Endothelial cell of umbilical vein (primary cell): ENCODE results near the gene UBE2E1. TPM values are rescaled to one million over a fixed set of nuclear protein-coding genes. Genes with fewer than 3 reads are reported as not detected.

Experiments used
- BruUV-seq: library from RNA; stranded (reverse); fragments of 400-500 nt; replicated peaks from 2 replicates; lab custom pipeline; 2021; lab: Mats Ljungman, UMichigan
- CTCF ChIA-PET: fragments of 300-600, 350-600 bp; sonication (Branson Sonifier 250); formaldehyde crosslinking; loops from one replicate; lab custom pipeline; 2021; ENCODE audit warnings: antibody characterized with exemption, inconsistent platforms; lab: Charles Lee
- POLR2A ChIA-PET: fragments of 300-600, 350-600 bp; sonication (Branson Sonifier 250); formaldehyde crosslinking; loops from one replicate; lab custom pipeline; 2021; ENCODE audit warnings: antibody characterized with exemption, inconsistent platforms; lab: Charles Lee
- DNase-seq: peaks from one replicate; pipeline ENCODE4 v3.0.0-alpha.2; 2011; ENCODE audit warnings: low read depth, low spot score
- FAIRE-seq: peaks from 2 replicates; lab custom pipeline; 2011; peaks lifted over from hg19 to GRCh38; lab: Jason Lieb, UNC
- H2AFZ ChIP-seq: 2 replicates; pipeline ENCODE4 v1.6.0; 2012; ENCODE audit warnings: low read depth, low read length, control low read depth, inconsistent platforms
- H3K27ac ChIP-seq: 2 replicates; pipeline ENCODE4 v1.5.1; 2011; ENCODE audit warnings: low read depth, mild to moderate bottlenecking, control low read depth, low read length, moderate library complexity; ENCODE audit not compliant: insufficient read depth
- H3K27me3 ChIP-seq, 2 experiments: 2 replicates each; pipeline versions ENCODE4 v1.6.0 to v1.6.1; 2011; ENCODE audit warnings: low read length in 2 of 2, mixed read lengths in 1 of 2; ENCODE audit not compliant: control insufficient read depth in 2 of 2, insufficient read depth in 2 of 2
- H3K36me3 ChIP-seq, 2 experiments: 2 replicates in 1 of 2; 3 replicates in 1 of 2; pipeline ENCODE4 v1.5.1; 2011; ENCODE audit warnings: low read length in 2 of 2, mild to moderate bottlenecking in 1 of 2, moderate library complexity in 1 of 2; ENCODE audit not compliant: control insufficient read depth in 2 of 2, insufficient read depth in 2 of 2; ENCODE audit errors: extremely low read depth in 1 of 2
- H3K4me1 ChIP-seq: 3 replicates; pipeline ENCODE4 v1.5.1; 2011; ENCODE audit warnings: mild to moderate bottlenecking, low read length; ENCODE audit not compliant: control insufficient read depth, insufficient read depth; ENCODE audit errors: extremely low read depth
- H3K4me2 ChIP-seq: 2 replicates; pipeline ENCODE4 v1.6.1; 2011; ENCODE audit warnings: low read length, control low read depth, mixed read lengths; ENCODE audit not compliant: insufficient read depth
- H3K4me3 ChIP-seq, 3 experiments: fragments of 200-600 bp in 1 of 3; sonication (generic), shearing (Covaris generic) in 1 of 3; replicated peaks in 1 of 3; 2 replicates each; pipeline ENCODE4 v1.5.1; 2011 to 2016; ENCODE audit warnings: control low read depth in 3 of 3, low read length in 3 of 3, mild to moderate bottlenecking in 2 of 3, inconsistent platforms in 1 of 3, low read depth in 1 of 3, moderate library complexity in 1 of 3; ENCODE audit not compliant: insufficient read depth in 1 of 3
- H3K79me2 ChIP-seq: 2 replicates; pipeline ENCODE4 v1.6.0; 2012; ENCODE audit warnings: low read length, inconsistent platforms; ENCODE audit not compliant: control insufficient read depth, insufficient read depth
- H3K9ac ChIP-seq: replicated peaks from 2 replicates; pipeline ENCODE3; 2011; ENCODE audit warnings: low read length, control low read depth; ENCODE audit not compliant: insufficient read depth; ENCODE audit errors: extremely low read depth
- H3K9me1 ChIP-seq: replicated peaks from 3 replicates; pipeline ENCODE4 v1.6.0; 2011; ENCODE audit warnings: mild to moderate bottlenecking, low read length; ENCODE audit not compliant: control insufficient read depth, insufficient read depth; ENCODE audit errors: extremely low read depth
- H3K9me3 ChIP-seq: replicated peaks from 2 replicates; pipeline ENCODE4 v1.5.1; 2012; ENCODE audit warnings: low read length, inconsistent platforms; ENCODE audit not compliant: control insufficient read depth, insufficient read depth
- H4K20me1 ChIP-seq: replicated peaks from 2 replicates; pipeline ENCODE3; 2011; ENCODE audit warnings: mild to moderate bottlenecking, low read length; ENCODE audit not compliant: control insufficient read depth, insufficient read depth; ENCODE audit errors: extremely low read depth
- EZH2 ChIP-seq: IDR thresholded peaks from 2 replicates; pipeline ENCODE4 v1.6.1; 2012; ENCODE audit warnings: borderline replicate concordance, low read depth, mild to moderate bottlenecking, moderate library complexity, low read length, inconsistent platforms; ENCODE audit not compliant: severe bottlenecking
- GATA2 ChIP-seq: IDR thresholded peaks from 2 replicates; pipeline ENCODE4 v1.7.0; 2011; ENCODE audit warnings: low read depth, mild to moderate bottlenecking, moderate library complexity, mixed read lengths, low read length; ENCODE audit not compliant: insufficient read length, insufficient read depth
- JUN ChIP-seq: IDR thresholded peaks from 2 replicates; pipeline ENCODE4 v1.6.1; 2011; ENCODE audit warnings: borderline replicate concordance, low read depth; ENCODE audit not compliant: insufficient read length, insufficient read depth
- dilution Hi-C: fragments of 300-500 bp; cut with MboI; formaldehyde crosslinking; loops from one replicate; pipeline ENCODE4 v1.15.0; 2019; ENCODE audit warnings: low sequenced_read_pairs; ENCODE audit not compliant: extremely low pct_ligation_motif_present
- intact Hi-C: fragments of 100-400 bp; cut with micrococcal nuclease; formaldehyde crosslinking; loops from one replicate; pipeline ENCODE4 v1.10.0; 2022
- polyA plus RNA-seq, 4 experiments: library from polyadenylated mRNA; depleted of rRNA in 3 of 4; stranded (reverse) in 3 of 4; unstranded in 1 of 4; fragments of >200 nt; gene quantifications; 2 replicates each; pipeline versions ENCODE4 v1.2.1 to v1.2.3, GENCODE V29; 2011 to 2012; ENCODE audit warnings: missing spikeins in 1 of 4
- total RNA-seq: library from RNA; stranded (reverse); gene quantifications from 2 replicates; pipeline ENCODE4 v1.2.3, GENCODE V29; 2021
- TF ChIP-seq, protein P1 (sequence below), 2 donors: IDR thresholded peaks; 1 replicate in 1 of 2; 2 replicates in 1 of 2; pipeline ENCODE4 v1.5.1; 2011; ENCODE audit warnings: low read length in 2 of 2, mild to moderate bottlenecking in 2 of 2, moderate library complexity in 2 of 2, control low read depth in 1 of 2, inconsistent platforms in 1 of 2, low read depth in 1 of 2; ENCODE audit not compliant: insufficient read depth in 1 of 2; ENCODE audit errors: extremely low read depth in 1 of 2
- TF ChIP-seq, protein P2 (sequence below): IDR thresholded peaks from 2 replicates; pipeline ENCODE4 v1.6.1; 2011; ENCODE audit not compliant: insufficient read depth, insufficient read length

The UBE2E1 gene
- total and polyA plus RNA-seq, 2 donors (not counting 3 experiments of a cell fraction or from before 2014, with no cell fraction given) = 72.7 to 114 TPM

- Histone ChIP-seq H3K4me1 (no peaks in the 10 kb centered on the region), H3K27me3 (no peaks in the 10 kb centered on the region), H3K4me2 (peak overlapping the region; percentile 8), H2AFZ (peak overlapping the region; percentile 84), H3K4me3 (no peak overlapping the region), H4K20me1 (no peaks in the 10 kb centered on the region), H3K79me2 (no peaks in the 10 kb centered on the region), H3K36me3 (no peaks in the 10 kb centered on the region), H3K9ac (no peak overlapping the region), H3K27ac (no peak overlapping the region), H3K9me3 (no peaks in the 10 kb centered on the region), H3K9me1 (no peaks in the 10 kb centered on the region)
- peak; percentile 19 for DNase-seq
- FAIRE-seq = peak; percentile 35
- POLR2A ChIA-PET = no interaction called here
- intact Hi-C loops (loop anchor here (5.0 kb wide), 1 partner anchor 561 kb away; the partner anchor contains the start of gene UBE2E2), dilution Hi-C loops (no loop called here)
- BruUV-seq = no TSS peak
- CTCF ChIA-PET = interaction anchor here (0.7 to 1.3 kb wide), 2 partner anchors 12 to 712 kb away, joined by 3 read pairs; no protein-coding TSS in a partner anchor
- TF ChIP-seq, protein P1, sequence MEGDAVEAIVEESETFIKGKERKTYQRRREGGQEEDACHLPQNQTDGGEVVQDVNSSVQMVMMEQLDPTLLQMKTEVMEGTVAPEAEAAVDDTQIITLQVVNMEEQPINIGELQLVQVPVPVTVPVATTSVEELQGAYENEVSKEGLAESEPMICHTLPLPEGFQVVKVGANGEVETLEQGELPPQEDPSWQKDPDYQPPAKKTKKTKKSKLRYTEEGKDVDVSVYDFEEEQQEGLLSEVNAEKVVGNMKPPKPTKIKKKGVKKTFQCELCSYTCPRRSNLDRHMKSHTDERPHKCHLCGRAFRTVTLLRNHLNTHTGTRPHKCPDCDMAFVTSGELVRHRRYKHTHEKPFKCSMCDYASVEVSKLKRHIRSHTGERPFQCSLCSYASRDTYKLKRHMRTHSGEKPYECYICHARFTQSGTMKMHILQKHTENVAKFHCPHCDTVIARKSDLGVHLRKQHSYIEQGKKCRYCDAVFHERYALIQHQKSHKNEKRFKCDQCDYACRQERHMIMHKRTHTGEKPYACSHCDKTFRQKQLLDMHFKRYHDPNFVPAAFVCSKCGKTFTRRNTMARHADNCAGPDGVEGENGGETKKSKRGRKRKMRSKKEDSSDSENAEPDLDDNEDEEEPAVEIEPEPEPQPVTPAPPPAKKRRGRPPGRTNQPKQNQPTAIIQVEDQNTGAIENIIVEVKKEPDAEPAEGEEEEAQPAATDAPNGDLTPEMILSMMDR (IDR thresholded peaks at IDR 0.05; ENCODE audit: extremely low read depth in 1 of 2, insufficient read depth in 1 of 2, low read depth in 1 of 2, low read length in 2 of 2) = no peak
- no peak for TF ChIP-seq GATA2
- no peak for TF ChIP-seq JUN
- TF ChIP-seq EZH2 = no peak
- TF ChIP-seq, protein P2, sequence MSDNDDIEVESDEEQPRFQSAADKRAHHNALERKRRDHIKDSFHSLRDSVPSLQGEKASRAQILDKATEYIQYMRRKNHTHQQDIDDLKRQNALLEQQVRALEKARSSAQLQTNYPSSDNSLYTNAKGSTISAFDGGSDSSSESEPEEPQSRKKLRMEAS = no peak
These were observed 42.8 kb upstream of the UBE2E1 start for GRCh38 chr3:23762759-23763477.
